Measurements from ENCODE around the gene LMO7.

Gene LMO7

GRCh38 chr13:75843991-75844390 lies 207.9 kb downstream of the LMO7 start:
- DNase-seq (ENCODE audit: low read depth) = no peak

DNA sequence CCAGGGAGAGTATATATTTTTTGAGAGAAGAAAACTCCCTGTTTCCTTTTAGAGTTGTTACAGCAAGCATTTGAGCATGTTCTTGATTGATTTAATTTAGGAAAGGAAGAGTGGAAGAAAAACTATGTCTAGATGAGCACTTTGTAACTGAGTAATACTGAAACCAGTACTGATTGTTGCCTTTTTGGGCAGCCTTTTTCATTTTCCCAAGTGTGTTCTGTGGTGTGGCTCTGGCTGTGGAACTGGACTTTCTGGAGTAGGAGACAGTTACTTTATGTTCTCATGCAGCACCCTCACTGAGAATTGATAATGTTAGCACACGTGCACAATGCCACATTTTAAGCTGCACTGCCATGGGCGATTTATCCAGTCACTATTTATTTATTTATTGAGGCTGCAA lies 211.5 kb downstream of the LMO7 start:
- DNase-seq (ENCODE audit: low read depth) = no peak

- DNase-seq (ENCODE audit: low read depth) = no peak
These were observed 214.8 kb downstream of the LMO7 start for GRCh38 chr13:75850916-75851315.

GRCh38 chr13:75855216-75855615 lies 219.1 kb downstream of the LMO7 start:
- no peak for DNase-seq (ENCODE audit: low read depth)

DNA sequence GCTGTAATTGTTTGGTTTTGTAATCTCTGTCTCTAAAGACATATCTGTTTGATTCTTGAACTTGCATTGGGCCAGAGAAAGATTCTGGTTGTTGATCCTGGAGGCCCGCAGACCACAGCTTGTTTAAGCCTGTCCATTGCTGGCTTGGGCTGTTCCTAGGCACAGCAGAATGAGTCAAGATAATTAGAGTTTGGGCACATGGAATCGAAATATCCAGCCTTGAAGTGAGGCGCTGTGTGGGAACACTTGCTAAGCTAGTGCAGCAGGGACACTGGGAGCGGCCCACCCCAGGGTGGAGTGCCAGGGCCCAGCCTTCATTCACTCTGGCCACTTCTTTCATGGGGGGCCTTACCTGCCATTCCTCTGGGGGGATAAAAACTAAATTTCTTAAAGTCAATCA lies 219.7 kb downstream of the LMO7 start:
- no peak for DNase-seq (ENCODE audit: low read depth)

- no peak for DNase-seq (ENCODE audit: low read depth)
These were observed 221.2 kb downstream of the LMO7 start for GRCh38 chr13:75857291-75857690.

DNA sequence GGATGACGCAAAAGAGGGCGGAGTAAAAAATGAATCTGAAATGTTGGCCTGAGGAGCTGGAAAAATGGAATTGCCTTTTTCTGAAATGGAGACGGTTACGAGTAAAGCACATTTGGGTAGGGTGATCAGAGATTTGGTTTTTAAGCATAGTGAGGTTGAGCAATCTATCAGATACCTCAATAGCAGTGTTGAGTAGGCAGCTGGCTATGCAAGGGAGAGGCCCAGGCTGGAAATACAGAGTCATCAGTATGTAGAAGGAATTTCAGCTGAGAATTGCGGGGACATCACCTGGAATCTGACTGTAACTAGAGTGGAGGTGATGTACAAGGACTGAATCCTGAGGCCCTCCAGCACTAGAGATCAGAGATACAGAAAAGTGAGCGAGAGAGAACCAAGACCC lies 224.8 kb downstream of the LMO7 start:
- DNase-seq (ENCODE audit: low read depth) = no peak

DNA sequence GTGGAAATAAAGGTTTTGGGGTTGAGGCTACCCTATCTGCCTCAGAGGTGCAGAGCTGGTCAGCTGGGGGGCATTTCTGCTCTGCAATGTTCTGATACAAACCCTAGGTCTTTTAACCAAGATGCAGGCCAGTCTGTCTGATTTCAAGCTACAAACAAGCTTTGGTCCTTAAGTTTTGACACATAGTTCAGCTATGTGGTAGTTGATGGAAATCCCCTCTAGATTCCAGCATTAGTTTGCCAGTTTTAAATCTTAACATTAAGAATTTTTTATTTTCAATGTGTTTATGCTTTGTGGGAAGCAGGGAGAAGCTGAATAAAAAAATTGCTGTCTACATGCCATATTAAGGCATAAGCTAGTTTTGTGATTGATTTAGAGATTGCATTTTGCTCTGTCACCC lies 225.7 kb downstream of the LMO7 start:
- DNase-seq (ENCODE audit: low read depth) = no peak

DNA sequence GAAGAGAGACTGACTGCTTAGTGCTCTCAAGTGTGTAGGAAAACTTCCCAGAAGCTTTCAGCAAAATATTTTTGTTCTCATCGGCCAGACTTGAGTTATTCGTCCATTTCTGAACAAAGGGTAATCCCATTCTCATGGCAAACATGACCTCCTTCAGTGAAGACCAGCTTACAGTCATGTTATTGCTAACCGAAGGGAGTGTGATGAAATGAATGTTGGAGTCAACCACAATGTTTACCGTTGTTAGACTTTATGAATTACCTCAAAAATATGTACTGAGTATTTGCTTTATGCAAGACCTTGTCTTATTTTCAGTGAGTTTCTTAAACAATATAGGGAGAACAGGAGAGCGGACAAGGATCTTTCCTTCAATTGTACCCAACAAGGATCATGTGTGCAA lies 228.6 kb downstream of the LMO7 start:
- DNase-seq (ENCODE audit: low read depth) = no peak

DNA sequence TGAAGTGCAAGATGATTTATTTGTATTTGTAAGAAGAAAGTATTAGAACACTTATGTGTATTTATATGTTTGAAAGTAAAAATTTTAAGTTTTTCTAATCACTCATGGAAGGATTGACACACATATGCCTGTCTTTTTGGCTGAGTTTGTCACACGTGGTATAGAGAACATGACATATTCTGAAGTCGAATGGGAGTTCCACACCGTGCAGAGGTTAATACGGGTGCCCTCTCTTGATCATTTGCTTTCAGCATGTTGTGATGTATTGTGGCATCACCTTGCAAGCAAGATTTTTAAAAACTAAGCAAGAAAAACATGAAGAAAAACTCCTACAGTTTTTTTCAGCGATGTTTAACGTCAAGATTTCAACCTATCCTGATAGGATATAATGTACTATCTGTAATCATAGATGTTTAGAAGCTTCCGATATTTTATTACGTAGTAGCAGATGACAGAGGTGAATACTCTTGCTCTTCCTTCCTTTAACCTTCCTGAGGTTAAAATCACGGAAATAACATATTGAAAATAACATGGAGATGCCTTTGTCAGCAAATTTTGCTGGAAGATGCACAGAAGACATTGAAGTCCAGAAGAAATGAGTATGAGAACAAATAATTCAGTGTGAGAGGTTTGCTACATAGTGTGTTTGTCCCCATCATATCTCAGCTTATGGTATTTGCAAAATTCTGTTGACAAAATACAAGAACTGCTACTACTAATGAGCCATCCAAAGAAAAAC lies 231.4 kb downstream of the LMO7 start:
- DNase-seq (ENCODE audit: low read depth) = no peak

GRCh38 chr13:75869981-75870380 lies 233.9 kb downstream of the LMO7 start:
- no peak for DNase-seq (ENCODE audit: low read depth)

GRCh38 chr13:75870397-75870903 lies 234.3 kb downstream of the LMO7 start:
- DNase-seq (ENCODE audit: low read depth) = no peak

- no peak for DNase-seq (ENCODE audit: low read depth)
These were observed 234.9 kb downstream of the LMO7 start for GRCh38 chr13:75871059-75871458.

- no peak for DNase-seq (ENCODE audit: low read depth)
These were observed 236.8 kb downstream of the LMO7 start for GRCh38 chr13:75872980-75873379.

DNA sequence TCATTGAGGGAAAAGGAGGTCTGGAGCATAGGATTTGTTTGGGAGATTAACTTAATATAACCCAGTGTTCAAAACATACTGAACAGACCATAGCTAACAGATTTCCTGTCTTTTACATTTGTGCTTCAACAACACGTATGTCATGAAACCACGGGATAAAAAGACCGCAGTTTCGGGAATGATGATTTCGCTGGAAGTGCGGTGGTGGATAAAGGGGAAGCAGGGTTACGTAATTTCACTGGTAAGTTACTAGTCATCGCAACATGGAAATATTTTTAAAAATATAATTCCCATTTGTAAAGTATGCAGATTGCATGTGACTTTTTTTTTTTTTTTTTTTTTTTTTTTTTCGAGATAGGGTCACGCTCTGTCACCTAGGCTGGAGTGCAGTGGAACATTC lies 237.4 kb downstream of the LMO7 start:
- no peak for DNase-seq (ENCODE audit: low read depth)

DNA sequence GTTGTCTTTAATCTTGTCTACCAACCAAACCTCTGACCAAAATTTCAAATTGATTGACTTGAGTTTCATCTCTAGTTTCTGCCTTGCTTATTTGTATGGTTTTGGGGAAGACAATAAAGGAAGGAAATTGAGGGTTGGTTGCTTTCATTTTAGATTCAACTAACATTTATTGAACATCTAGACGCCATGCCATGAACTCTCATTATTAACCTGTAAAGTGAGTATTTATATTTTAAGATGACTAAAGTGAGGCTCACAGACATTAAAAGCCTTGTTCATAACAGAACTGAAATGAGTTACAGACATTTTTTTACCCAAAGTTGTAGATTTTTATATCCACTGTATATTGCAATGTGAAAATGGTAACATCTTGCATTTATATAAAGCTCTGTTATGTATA lies 239.3 kb downstream of the LMO7 start:
- no peak for DNase-seq (ENCODE audit: low read depth)

DNA sequence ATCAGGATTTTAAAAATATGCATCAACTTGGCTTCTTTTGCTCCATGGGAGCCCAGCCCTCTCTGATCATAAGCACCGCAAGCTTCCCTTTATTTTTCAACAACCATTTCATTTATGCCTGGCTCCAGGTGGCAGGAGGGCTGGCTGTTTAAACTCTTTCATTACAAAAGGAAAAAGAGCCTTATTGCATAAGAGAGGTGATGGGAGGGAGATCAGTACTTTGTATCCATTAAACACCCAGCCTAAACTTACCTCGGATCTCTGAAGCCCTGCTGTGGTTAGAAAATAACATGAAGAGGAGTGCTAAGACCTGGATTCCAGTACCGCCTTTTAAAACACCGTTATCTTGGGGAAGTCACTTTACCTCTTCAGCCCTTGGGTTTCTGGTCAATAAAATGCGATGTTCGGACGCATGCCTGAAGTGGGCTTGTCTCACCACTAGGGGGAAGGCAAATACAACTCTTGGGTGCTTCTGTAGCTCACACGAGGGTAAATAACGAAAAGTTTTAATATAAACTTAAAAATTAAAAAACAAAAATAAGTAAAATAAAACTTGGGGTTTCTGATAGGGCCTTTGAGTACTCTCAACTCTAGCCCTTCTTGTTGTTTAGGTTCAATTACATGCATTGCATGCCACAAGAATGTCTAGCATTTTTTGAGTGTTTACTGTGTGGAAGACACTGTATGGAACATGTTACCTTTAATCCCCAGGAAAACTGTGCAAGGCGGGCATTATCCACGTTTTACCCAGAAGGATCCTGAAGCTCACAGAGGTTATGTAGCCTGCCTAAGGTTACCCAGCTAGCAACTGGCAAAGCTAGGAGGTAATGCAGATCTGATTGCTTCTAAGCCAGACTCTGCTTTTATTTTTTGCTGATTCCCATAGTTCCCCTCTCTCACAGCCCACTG lies 240.3 kb downstream of the LMO7 start:
- no peak for DNase-seq (ENCODE audit: low read depth)

DNA sequence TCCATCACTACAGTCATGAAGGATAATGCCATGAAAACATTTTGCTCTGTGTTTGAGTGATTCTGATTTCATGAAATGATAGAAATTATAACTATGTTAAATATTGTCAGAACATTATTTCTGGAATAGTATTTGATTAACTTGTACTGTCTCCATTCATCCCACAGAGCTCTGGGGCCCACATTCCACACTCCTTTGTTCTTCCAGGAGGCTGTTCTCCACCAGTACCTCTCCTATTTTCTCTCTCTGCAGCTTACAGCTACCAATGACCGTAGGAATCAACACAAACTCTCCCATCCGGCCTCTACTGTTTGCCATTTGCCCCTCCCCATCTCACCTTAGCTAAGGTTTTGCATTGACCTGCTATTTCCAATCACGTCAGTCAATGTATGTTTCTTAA lies 240.9 kb downstream of the LMO7 start:
- no peak for DNase-seq (ENCODE audit: low read depth)

- DNase-seq (ENCODE audit: low read depth) = no peak
These were observed 243.5 kb downstream of the LMO7 start for GRCh38 chr13:75879656-75880055.

DNA sequence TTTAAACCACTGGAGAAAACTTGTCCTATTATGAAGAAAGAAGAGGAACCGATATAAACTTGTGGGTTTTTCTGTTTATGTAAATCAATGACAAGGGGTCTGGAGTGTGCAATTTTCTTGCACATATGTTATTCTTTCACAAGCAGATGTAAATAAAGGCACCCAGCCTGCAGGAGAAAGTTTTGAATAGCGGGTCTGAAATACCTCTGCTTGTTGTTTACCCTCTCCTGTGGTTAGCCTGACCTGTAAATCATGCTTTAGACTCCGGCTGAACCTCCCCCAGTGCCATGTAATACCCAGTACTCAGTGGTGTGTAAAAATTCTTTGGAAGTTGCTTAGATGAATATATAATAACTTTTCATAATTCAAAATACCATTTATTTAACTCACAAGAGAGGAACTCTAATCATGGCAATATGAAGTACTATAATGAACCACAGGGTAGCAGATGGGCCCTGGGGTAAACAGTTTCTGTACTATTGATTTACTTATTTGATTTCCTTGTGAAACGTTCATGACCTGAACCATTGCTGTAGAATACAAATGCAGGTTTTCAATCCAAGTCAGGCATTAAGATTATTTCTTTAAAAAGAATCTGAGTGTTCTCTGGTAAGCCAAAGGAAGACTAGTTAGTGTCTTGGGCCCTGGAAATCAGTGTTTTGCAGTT lies 245.1 kb downstream of the LMO7 start:
- DNase-seq (ENCODE audit: low read depth) = no peak

DNA sequence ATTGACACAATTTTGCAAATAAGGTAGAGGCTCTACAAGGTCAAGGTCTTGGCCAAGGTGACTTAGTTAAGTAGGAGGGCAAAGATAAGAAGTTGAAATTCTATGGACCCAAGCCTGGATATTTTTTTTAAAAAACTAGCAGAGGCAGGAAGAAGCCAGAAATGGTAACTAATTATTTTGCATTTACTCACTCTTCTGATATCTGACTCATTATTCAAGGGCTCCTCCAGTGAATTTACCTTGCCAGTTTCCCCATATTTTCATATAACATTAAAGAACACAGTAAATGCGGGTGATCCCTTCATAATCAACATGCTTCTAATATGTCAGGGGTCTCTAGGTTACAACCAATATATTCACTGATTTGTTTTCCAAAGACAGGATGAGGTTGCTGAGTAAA lies 246.1 kb downstream of the LMO7 start:
- no peak for DNase-seq (ENCODE audit: low read depth)

- no peak for DNase-seq (ENCODE audit: low read depth)
These were observed 253.3 kb downstream of the LMO7 start for GRCh38 chr13:75889427-75889826.

- no peak for DNase-seq (ENCODE audit: low read depth)
These were observed 259.0 kb downstream of the LMO7 start for GRCh38 chr13:75895168-75895567.

All from stimulated activated CD8-positive, alpha-beta memory T cell treated with anti-CD3 and anti-CD28 coated beads, Interleukin-7, amount 100 ng/mL, for 24 hours (primary cell).